ENCODE measurements around the gene RPS5. TPM values are rescaled to one million over a fixed set of nuclear protein-coding genes. Genes with fewer than 3 reads are reported as not detected.

RPS5 gene
- polyA plus RNA-seq, 2 of the 4 experiments (the other 2 are of a cell fraction), result 2,123 to 2,475 TPM

- no peak overlapping the region for H3K4me2 ChIP-seq
- H3K27ac ChIP-seq, result no peak overlapping the region
- ATAC-seq, result no peak
- CTCF ChIA-PET, result interaction anchor here (1.0 kb wide), 1 partner anchor 10 kb away, joined by 3 read pairs; the partner anchor contains the start of gene ZNF497
- FAIRE-seq, result no peak
- 0 out of 3 replicates have a peak, but pooled peaks cover 6% of the 10 kb centered on the region for H3K4me1 ChIP-seq
- TF ChIP-seq USF2 (IDR thresholded peaks at IDR 0.05) (no peak), CEBPB (IDR thresholded peaks at IDR 0.05) (no peak), MAX (IDR thresholded peaks at IDR 0.05) (no peak), RFX5 (IDR thresholded peaks at IDR 0.05) (no peak), E2F6 (IDR thresholded peaks at IDR 0.05; ENCODE audit: borderline replicate concordance, low read depth) (no peak), GATA3 (IDR thresholded peaks at IDR 0.05; ENCODE audit: borderline replicate concordance) (no peak), HOXB13 (CRISPR knock-in tag; IDR thresholded peaks at IDR 0.05; ENCODE audit: low read depth) (no peak), POLR2AphosphoS2 (conservative IDR thresholded peaks at IDR 0.05; ENCODE audit: low read length) (no peak), TP53 (CRISPR knock-in tag; IDR thresholded peaks at IDR 0.05) (no peak), ATOH8 (CRISPR knock-in tag; IDR thresholded peaks at IDR 0.05; ENCODE audit: low read depth) (no peak), CBX8 (IDR thresholded peaks at IDR 0.05) (no peak), ZNF302 (CRISPR knock-in tag; IDR thresholded peaks at IDR 0.05) (no peak), KDM5A (IDR thresholded peaks at IDR 0.05) (no peak), CHD2 (IDR thresholded peaks at IDR 0.05; ENCODE audit: low read length, partially characterized antibody) (no peak), RARB (CRISPR knock-in tag; IDR thresholded peaks at IDR 0.05) (no peak), CBX2 (IDR thresholded peaks at IDR 0.05; ENCODE audit: borderline replicate concordance, low read depth) (no peak), ZFP36 (IDR thresholded peaks at IDR 0.05; ENCODE audit: borderline replicate concordance, partially characterized antibody) (no peak), ESRRA (IDR thresholded peaks at IDR 0.05; ENCODE audit: borderline replicate concordance, low read length) (no peak), JUNB (IDR thresholded peaks at IDR 0.05) (no peak), CTCF (IDR thresholded peaks at IDR 0.05) (no peak)
- 80% methylated on average over 23 of the region's 23 CpGs for WGBS (ENCODE audit: missing lambda C conversion rate)
- POLR2A ChIA-PET, result interaction anchor here (3.4 kb wide), 1 partner anchor 10 kb away, joined by 13 read pairs; the partner anchor contains the start of gene ZNF497
- peaks cover 4% of the 10 kb centered on the region; the same call in 1 of the 3 replicates for H3K9me3 ChIP-seq
- DNase-seq (ENCODE audit: low read depth in 1 of 2, low spot score in 1 of 2), result no peak
- no peak overlapping the region for H3K4me3 ChIP-seq
Measured at GRCh38 chr19:58351990-58352755, 34.9 kb upstream of the RPS5 start.

All from A549 (cell line).